Panc1 (cell line): ENCODE results near the gene PRPF40A. TPM values are rescaled to one million over a fixed set of nuclear protein-coding genes. Genes with fewer than 3 reads are reported as not detected.

Source experiments
- ATAC-seq: fragments of 200-7000 bp; cut with Tn5 transposase; 2 replicates; pipeline ENCODE4 v1.9.1; 2020; ENCODE audit warnings: mild to moderate bottlenecking, moderate library complexity
- BruUV-seq: library from RNA; stranded (reverse); fragments of 400-500 nt; replicated peaks from 2 replicates; lab custom pipeline; 2021; lab: Mats Ljungman, UMichigan
- CTCF ChIA-PET: fragments of 300-600 bp; sonication (Branson Sonifier 250); formaldehyde crosslinking; loops from one replicate; lab custom pipeline; 2022; ENCODE audit warnings: antibody characterized with exemption; lab: Charles Lee
- POLR2A ChIA-PET: fragments of 300-600 bp; sonication (Branson Sonifier 250); formaldehyde crosslinking; loops from one replicate; lab custom pipeline; 2022; ENCODE audit warnings: antibody characterized with exemption; lab: Charles Lee
- DNase-seq: peaks from one replicate; pipeline ENCODE4 v3.0.0-alpha.2; 2010; ENCODE audit warnings: low read depth, low spot score
- H3K27ac ChIP-seq: 2 replicates; pipeline ENCODE4 v1.5.1; 2011; ENCODE audit warnings: mild to moderate bottlenecking, low read length, inconsistent platforms
- H3K27me3 ChIP-seq: fragments of 200-500 bp; sonication (Bioruptor generic); 2 replicates; pipeline ENCODE4 v1.6.0; 2014; ENCODE audit warnings: low read length, inconsistent platforms; ENCODE audit not compliant: control insufficient read depth, insufficient read depth
- H3K36me3 ChIP-seq: fragments of 200-500 bp; sonication (Bioruptor generic); 2 replicates; pipeline ENCODE4 v1.5.1; 2014; ENCODE audit warnings: inconsistent platforms, mild to moderate bottlenecking, low read length, moderate library complexity; ENCODE audit not compliant: control insufficient read depth, insufficient read depth
- H3K4me1 ChIP-seq: 2 replicates; pipeline ENCODE4 v1.5.1; 2011; ENCODE audit warnings: inconsistent platforms, mild to moderate bottlenecking, low read length, moderate library complexity; ENCODE audit not compliant: control insufficient read depth, insufficient read depth
- H3K4me3 ChIP-seq, 2 experiments: 2 replicates each; pipeline ENCODE4 v1.5.1; 2011 to 2012; ENCODE audit warnings: low read depth in 2 of 2, low read length in 2 of 2, mild to moderate bottlenecking in 2 of 2, inconsistent platforms in 1 of 2, moderate library complexity in 1 of 2
- H3K9me3 ChIP-seq: fragments of 200-500 bp; sonication (Bioruptor generic); 2 replicates; pipeline ENCODE4 v1.5.1; 2014; ENCODE audit warnings: low read depth, mild to moderate bottlenecking, inconsistent platforms, low read length, moderate library complexity; ENCODE audit not compliant: control insufficient read depth, insufficient read depth
- CTCF ChIP-seq: fragments of 450-650 bp; IDR thresholded peaks from 2 replicates; pipeline ENCODE4 v1.5.1; 2017; ENCODE audit warnings: mild to moderate bottlenecking
- POLR2AphosphoS5 ChIP-seq: IDR thresholded peaks from 2 replicates; pipeline ENCODE4 v1.6.1; 2012; ENCODE audit warnings: mild to moderate bottlenecking, low read depth, low read length, moderate library complexity
- SIN3A ChIP-seq: IDR thresholded peaks from 2 replicates; pipeline ENCODE4 v1.6.1; 2012; ENCODE audit warnings: low read depth, mild to moderate bottlenecking, low read length, moderate library complexity, borderline replicate concordance; ENCODE audit not compliant: insufficient read depth
- TCF7L2 ChIP-seq: IDR thresholded peaks from 2 replicates; pipeline ENCODE4 v1.6.1; 2011; ENCODE audit warnings: mild to moderate bottlenecking, low read depth, low read length, inconsistent platforms
- in situ Hi-C: cut with HindIII; loops from 2 replicates; pipeline ENCODE4 v1.10.0; 2016; ENCODE audit warnings: low sequenced_read_pairs, low pct_unique_long_range_greater_than_20kb
- intact Hi-C: fragments of 100-400 bp; cut with micrococcal nuclease; formaldehyde crosslinking; loops from one replicate; pipeline ENCODE4 v1.10.0; 2022; ENCODE audit not compliant: unreplicated experiment
- total RNA-seq: library from RNA; stranded (reverse); gene quantifications from one replicate; pipeline ENCODE4 v1.2.1, GENCODE V29; 2021; ENCODE audit not compliant: unreplicated experiment
- TF ChIP-seq, protein P1 (sequence below), 2 experiments: IDR thresholded peaks; 2 replicates each; pipeline ENCODE4 v1.6.1; 2011 to 2012; ENCODE audit warnings: low read depth in 2 of 2, control low read depth in 1 of 2, low read length in 1 of 2, mild to moderate bottlenecking in 1 of 2, moderate library complexity in 1 of 2; ENCODE audit not compliant: insufficient read depth in 1 of 2

Gene PRPF40A
- total RNA-seq, 1 experiment from 2014 or later, result 142 TPM

DNA sequence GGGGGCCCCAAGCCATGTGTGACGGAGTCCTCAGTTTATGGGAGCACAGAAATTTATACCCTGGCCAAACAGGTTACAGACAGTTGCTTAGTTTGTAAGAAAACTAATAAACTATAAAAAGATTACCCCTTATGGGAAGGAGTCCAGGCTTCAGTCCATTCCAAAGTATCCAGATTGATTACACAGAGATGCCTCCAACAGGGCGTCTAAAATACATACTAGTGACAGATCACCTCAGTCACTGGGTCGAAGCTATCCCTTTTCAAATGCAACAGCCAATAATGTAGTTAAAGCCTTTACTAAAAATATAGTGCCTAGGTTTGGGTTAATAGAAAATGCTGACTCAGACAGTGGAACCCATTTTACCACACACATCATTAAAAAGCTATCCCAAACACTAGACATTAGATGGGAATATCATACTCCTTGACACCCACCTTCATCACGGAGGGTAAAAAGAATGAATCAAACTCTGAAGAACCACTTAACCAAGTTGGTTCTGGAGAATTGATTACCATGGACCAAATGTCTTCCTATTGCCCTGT lies 10.7 kb downstream of the PRPF40A start:
- peaks cover 16% of the 10 kb centered on the region for H3K36me3 ChIP-seq
- in situ Hi-C loops (no loop called here), intact Hi-C loops (no loop called here)
- no peaks in the 10 kb centered on the region for H3K27me3 ChIP-seq
- DNase-seq (no peak), ATAC-seq (no peak)
- H3K4me1 ChIP-seq, result no peaks in the 10 kb centered on the region
- no TSS peak for BruUV-seq
- ChIA-PET CTCF (no interaction called here), POLR2A (no interaction called here)
- no peak overlapping the region for H3K27ac ChIP-seq
- TF ChIP-seq POLR2AphosphoS5 (no peak), TCF7L2 (no peak), SIN3A (no peak), CTCF (no peak)
- TF ChIP-seq, protein P1, sequence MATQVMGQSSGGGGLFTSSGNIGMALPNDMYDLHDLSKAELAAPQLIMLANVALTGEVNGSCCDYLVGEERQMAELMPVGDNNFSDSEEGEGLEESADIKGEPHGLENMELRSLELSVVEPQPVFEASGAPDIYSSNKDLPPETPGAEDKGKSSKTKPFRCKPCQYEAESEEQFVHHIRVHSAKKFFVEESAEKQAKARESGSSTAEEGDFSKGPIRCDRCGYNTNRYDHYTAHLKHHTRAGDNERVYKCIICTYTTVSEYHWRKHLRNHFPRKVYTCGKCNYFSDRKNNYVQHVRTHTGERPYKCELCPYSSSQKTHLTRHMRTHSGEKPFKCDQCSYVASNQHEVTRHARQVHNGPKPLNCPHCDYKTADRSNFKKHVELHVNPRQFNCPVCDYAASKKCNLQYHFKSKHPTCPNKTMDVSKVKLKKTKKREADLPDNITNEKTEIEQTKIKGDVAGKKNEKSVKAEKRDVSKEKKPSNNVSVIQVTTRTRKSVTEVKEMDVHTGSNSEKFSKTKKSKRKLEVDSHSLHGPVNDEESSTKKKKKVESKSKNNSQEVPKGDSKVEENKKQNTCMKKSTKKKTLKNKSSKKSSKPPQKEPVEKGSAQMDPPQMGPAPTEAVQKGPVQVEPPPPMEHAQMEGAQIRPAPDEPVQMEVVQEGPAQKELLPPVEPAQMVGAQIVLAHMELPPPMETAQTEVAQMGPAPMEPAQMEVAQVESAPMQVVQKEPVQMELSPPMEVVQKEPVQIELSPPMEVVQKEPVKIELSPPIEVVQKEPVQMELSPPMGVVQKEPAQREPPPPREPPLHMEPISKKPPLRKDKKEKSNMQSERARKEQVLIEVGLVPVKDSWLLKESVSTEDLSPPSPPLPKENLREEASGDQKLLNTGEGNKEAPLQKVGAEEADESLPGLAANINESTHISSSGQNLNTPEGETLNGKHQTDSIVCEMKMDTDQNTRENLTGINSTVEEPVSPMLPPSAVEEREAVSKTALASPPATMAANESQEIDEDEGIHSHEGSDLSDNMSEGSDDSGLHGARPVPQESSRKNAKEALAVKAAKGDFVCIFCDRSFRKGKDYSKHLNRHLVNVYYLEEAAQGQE (IDR thresholded peaks at IDR 0.05; ENCODE audit: insufficient read depth in 1 of 2, low read depth in 2 of 2, low read length in 1 of 2), result no peak
- H3K9me3 ChIP-seq, result no peaks in the 10 kb centered on the region; the same call in 1 of the 2 replicates
- no peak overlapping the region for H3K4me3 ChIP-seq

DNA sequence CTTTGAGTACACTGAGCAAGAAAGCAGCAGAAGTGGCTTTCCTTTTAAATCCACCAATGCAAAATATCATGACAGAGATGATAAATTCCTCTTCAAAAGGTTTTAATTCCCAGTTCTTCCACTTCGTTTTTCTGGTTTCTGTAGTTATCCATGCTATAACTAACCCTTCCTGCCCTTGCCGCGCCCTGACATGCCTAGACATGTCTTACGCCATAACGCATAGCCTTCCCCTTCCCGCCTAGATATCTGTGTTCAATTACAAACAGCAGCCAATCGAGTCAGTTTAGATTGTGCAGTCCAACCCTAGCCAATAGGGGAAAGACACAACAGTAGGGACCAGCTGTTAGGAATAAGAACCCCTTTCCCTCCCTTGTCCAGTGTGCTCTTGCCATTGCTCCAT lies 16.1 kb downstream of the PRPF40A start:
- no peak overlapping the region for H3K4me3 ChIP-seq
- H3K4me1 ChIP-seq, result peaks cover 4% of the 10 kb centered on the region; the same call in 1 of the 2 replicates
- POLR2A ChIA-PET, result no interaction called here
- no peaks in the 10 kb centered on the region for H3K27me3 ChIP-seq
- peaks cover 6% of the 10 kb centered on the region for H3K36me3 ChIP-seq
- no peak overlapping the region for H3K27ac ChIP-seq
- no peak for ATAC-seq
- in situ Hi-C loops, result no loop called here
- H3K9me3 ChIP-seq, result no peaks in the 10 kb centered on the region
- BruUV-seq, result no TSS peak
- intact Hi-C loops, result no loop called here
- CTCF ChIA-PET, result no interaction called here
- DNase-seq, result no peak
- TF ChIP-seq POLR2AphosphoS5, result no peak
- no peak for TF ChIP-seq CTCF
